H54 (cell line): Measurements from ENCODE around the gene PI4K2A.

Experiments
- DNase-seq: peaks from one replicate; pipeline ENCODE4 v3.0.0; 2011; ENCODE audit warnings: low spot score, mixed read lengths; ENCODE audit not compliant: insufficient read length
- FAIRE-seq: peaks from 3 replicates; lab custom pipeline; 2011; peaks lifted over from hg19 to GRCh38; lab: Jason Lieb, UNC
- POLR2A ChIP-seq: IDR thresholded peaks from 2 replicates; pipeline ENCODE4 v1.6.1; 2011; ENCODE audit warnings: low read depth, mild to moderate bottlenecking, low read length

PI4K2A gene

DNA sequence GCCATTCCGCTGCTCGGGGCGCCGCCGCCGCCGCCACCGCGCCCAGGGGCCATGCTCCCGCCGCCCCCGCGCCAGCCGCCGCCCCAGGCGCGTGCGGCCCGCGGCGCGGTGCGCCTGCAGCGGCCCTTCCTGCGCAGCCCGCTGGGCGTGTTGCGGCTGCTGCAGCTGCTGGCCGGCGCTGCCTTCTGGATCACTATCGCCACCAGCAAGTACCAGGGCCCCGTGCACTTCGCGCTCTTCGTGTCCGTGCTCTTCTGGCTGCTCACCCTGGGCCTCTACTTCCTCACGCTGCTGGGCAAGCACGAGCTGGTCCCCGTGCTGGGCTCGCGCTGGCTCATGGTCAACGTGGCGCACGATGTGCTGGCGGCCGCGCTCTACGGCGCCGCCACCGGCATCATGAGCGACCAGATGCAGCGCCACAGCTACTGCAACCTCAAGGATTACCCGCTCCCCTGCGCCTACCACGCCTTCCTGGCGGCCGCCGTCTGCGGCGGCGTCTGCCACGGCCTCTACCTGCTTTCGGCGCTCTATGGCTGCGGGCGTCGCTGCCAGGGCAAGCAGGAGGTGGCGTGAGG lies 73.4 kb downstream of the PI4K2A start:
- no peak for FAIRE-seq

DNA sequence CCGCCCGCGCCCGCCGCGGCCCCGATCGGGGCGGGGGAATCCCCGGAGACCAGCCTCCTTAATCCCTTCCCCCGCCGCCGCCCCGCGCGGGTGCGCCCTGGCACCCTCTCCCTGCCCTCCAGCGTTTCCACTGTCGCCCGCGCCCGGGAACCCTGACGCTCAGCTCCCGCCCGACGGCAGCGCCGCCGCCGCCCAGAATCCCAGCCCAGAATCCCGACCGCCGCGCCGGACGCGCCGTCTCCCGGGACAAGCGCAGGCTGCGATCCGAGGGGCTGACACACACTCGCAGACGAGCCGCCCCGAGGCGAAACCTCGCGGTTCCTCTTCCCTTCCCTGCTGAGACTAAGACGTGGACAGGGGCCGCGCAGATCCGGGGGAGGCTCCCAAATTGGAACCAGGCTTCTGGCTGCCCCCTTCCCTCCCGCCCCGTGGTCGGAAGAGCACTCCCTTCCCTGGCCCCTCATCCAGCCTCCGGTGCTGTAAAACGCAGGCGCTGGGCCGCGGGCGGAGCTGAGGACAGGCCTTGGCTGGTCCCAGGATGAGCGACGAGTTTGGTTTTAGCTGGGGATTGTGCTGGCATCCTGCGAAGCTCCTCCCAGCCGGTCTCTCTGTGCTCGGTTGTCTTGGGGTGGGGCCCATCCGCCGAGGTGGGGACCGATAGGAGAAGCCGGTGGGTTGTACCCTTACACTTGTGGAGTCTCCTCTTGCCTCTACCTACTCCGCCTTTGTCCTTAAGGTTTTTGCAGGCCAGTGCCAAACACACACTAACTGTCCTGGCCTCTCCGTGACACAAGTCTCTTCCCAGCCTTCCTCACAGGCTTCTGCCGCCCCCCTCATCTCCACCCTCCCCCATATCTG lies 74.2 kb downstream of the PI4K2A start:
- DNase-seq (peak; percentile 82), FAIRE-seq (no peak)
- peak; percentile 52; the same call in 1 of the 2 replicates for TF ChIP-seq POLR2A

More for the DNA sequence above, 73.4 kb downstream of the PI4K2A start:
- peak; percentile 87 for DNase-seq
- TF ChIP-seq POLR2A = peak; percentile 41

- DNase-seq (no peak), FAIRE-seq (no peak)
- TF ChIP-seq POLR2A = no peak
These were observed 74.9 kb downstream of the PI4K2A start for GRCh38 chr10:97715259-97715874.

DNA sequence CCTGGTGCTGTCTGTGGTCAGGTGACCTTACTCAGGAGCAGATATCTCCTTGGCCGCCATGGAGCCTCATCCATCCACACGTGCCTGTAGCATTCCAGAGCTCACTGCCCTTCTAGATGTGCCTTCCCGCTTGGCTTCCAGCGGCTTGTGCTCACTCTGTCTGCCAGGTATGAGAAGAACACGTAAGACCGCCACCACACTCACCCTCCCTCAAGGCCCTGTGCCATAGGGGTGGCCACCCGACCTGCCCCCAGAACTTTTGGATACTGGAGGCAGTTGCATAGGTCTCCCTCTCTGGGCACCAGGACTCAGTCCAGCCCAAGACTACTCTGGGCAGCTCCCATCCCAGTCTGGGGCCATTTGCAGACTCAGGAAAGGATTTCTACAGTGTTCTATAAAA lies 77.2 kb downstream of the PI4K2A start:
- FAIRE-seq = no peak
- no peak for TF ChIP-seq POLR2A

GRCh38 chr10:97718178-97718577 lies 77.7 kb downstream of the PI4K2A start:
- no peak for DNase-seq
- FAIRE-seq = no peak
- TF ChIP-seq POLR2A = no peak

More for the DNA sequence above, 77.2 kb downstream of the PI4K2A start:
- DNase-seq = no peak

GRCh38 chr10:97718659-97719142 lies 78.2 kb downstream of the PI4K2A start:
- no peak for TF ChIP-seq POLR2A
- no peak for DNase-seq
- FAIRE-seq = no peak

- FAIRE-seq (no peak), DNase-seq (no peak)
- no peak for TF ChIP-seq POLR2A
These were observed 79.1 kb downstream of the PI4K2A start for GRCh38 chr10:97719602-97720001.

DNA sequence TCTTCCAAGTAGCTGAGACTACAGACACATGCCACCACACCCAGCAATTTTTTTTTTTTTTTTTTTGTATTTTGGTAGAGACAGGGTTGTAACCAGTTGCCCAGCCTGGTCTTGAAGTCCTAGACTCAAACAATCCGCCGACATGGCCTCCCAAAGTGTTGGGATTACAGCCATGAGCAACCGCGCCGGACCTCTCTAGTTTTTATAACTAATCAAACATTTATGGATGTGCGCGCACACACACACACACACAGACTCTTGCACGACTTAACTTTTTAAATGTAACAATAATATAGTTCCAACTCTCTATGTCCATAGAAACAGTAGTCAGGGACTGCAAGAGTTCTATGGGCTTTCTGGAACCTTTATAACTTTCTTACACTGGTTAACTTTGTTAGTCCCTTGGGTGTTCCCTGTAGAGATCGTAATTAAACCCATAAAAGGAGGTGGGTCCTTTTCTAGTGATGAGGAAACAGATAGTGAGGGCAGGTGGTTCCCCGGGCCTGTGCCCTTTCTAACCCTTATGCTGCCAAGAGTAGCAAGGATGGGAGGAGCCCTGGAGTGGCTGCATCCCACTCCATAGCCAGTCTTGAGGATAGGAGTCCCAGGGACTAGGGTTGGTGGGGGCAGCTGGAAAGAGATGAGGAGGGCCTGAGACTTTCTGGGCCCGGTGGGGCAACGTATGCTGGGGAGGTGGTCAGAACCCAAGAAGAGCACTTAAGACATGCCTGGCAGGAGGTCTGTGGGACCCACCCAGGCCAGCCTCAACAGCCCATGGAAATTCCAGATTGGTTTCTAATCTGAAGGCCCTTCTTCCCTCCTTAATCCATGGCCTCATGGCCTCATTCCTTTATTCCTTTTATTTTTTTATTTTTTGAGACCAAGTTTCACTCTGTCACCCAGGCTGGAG lies 81.7 kb downstream of the PI4K2A start:
- DNase-seq (no peak), FAIRE-seq (no peak)
- no peak for TF ChIP-seq POLR2A

- TF ChIP-seq POLR2A = no peak
- FAIRE-seq = no peak
- DNase-seq = no peak
These were observed 82.5 kb downstream of the PI4K2A start for GRCh38 chr10:97723001-97723400.

- TF ChIP-seq POLR2A = no peak
- DNase-seq (no peak), FAIRE-seq (no peak)
These were observed 84.0 kb downstream of the PI4K2A start for GRCh38 chr10:97724341-97724941.
